K562 (cell line): ENCODE results near the gene TRDMT1. TPM values are rescaled to one million over a fixed set of nuclear protein-coding genes. Genes with fewer than 3 reads are reported as not detected.

ENCODE experiments used
- CEBPG ChIP-seq, 3 experiments: fragments of 200-800 bp in 1 of 3; sonication (Bioruptor generic) in 1 of 3; sonication (generic) in 1 of 3; formaldehyde crosslinking in 1 of 3; IDR thresholded peaks in 2 of 3; conservative IDR thresholded peaks in 1 of 3; 2 replicates each; pipeline versions ENCODE4 v1.6.1 to v1.8.0; 2016 to 2022; ENCODE audit warnings: missing compliant biosample characterization in 2 of 3, missing genetic modification characterization in 2 of 3, mild to moderate bottlenecking in 1 of 3, missing genetic modification reagents in 1 of 3
- E2F3 ChIP-seq: fragments of 250-450 bp; sonication (Bioruptor Pico); IDR thresholded peaks from 2 replicates; pipeline ENCODE4 v1.4.0; 2020; ENCODE audit warnings: mild to moderate bottlenecking
- EHMT2 ChIP-seq: fragments of 450-650 bp; IDR thresholded peaks from 2 replicates; pipeline ENCODE4 v1.6.1; 2018; ENCODE audit warnings: antibody characterized with exemption
- EP300 ChIP-seq: IDR thresholded peaks from 2 replicates; pipeline ENCODE4 v1.6.1; 2012; ENCODE audit warnings: low read length, improper control_type of control experiment
- HDAC3 ChIP-seq: fragments of 450-650 bp; IDR thresholded peaks from 2 replicates; pipeline ENCODE4 v1.6.1; 2018; ENCODE audit warnings: borderline replicate concordance, mild to moderate bottlenecking, moderate library complexity; ENCODE audit not compliant: partially characterized antibody
- HLTF ChIP-seq: fragments of 450-650 bp; IDR thresholded peaks from 2 replicates; pipeline ENCODE4 v1.6.1; 2016
- KDM5B ChIP-seq: fragments of 200-600 bp; sonication (generic); IDR thresholded peaks from 2 replicates; pipeline ENCODE4 v1.6.1; 2012; ENCODE audit warnings: low read depth, mild to moderate bottlenecking, moderate library complexity, low read length, control low read depth, inconsistent platforms; ENCODE audit not compliant: insufficient replicate concordance
- NCOA1 ChIP-seq: fragments of 450-650 bp; IDR thresholded peaks from 2 replicates; pipeline ENCODE4 v1.6.1; 2016; ENCODE audit warnings: low read depth
- SLC30A9 ChIP-seq: fragments of 250-450 bp; sonication (Bioruptor Pico); IDR thresholded peaks from 2 replicates; pipeline ENCODE4 v1.8.0; 2022; ENCODE audit warnings: mild to moderate bottlenecking, moderate library complexity
- SMARCC2 ChIP-seq: fragments of 450-650 bp; IDR thresholded peaks from 2 replicates; pipeline ENCODE4 v1.6.1; 2017; ENCODE audit warnings: antibody characterized with exemption, moderate library complexity, mild to moderate bottlenecking, low read depth
- SP2 ChIP-seq: IDR thresholded peaks from 2 replicates; pipeline ENCODE4 v1.6.1; 2011; ENCODE audit warnings: mild to moderate bottlenecking, low read depth, low read length, moderate library complexity; ENCODE audit not compliant: poor library complexity, severe bottlenecking; ENCODE audit errors: extremely low read depth
- SRSF1 ChIP-seq: fragments of 200-400 bp; formaldehyde crosslinking; IDR thresholded peaks from 2 replicates; pipeline ENCODE4 v1.6.1; 2017; ENCODE audit warnings: mild to moderate bottlenecking, low read depth, low read length, moderate library complexity
- TAL1 ChIP-seq: fragments of 450-650 bp; IDR thresholded peaks from 2 replicates; pipeline ENCODE4 v1.6.1; 2016; ENCODE audit warnings: mild to moderate bottlenecking
- polyA plus RNA-seq, 8 experiments: library from polyadenylated mRNA; depleted of rRNA in 4 of 8; stranded (reverse) in 5 of 8; unstranded in 3 of 8; fragments of >200 nt; fragmentation: Nextera tagmentation in 2 of 8; fragmentation: Illumina TruSeq in 1 of 8; extraction: Ambion mirVana in 2 of 8; extraction: Trizol in 1 of 8; gene quantifications; 2 replicates each; pipeline versions ENCODE4 v1.2.1 to v1.2.3, GENCODE V29; 2011 to 2014; ENCODE audit warnings: inconsistent platforms in 1 of 8, missing spikeins in 1 of 8
- total RNA-seq, 7 experiments: library from RNA; depleted of rRNA in 6 of 7; stranded (reverse); fragments of >200 nt in 6 of 7; fragmentation: Illumina TruSeq in 2 of 7; extraction: Trizol in 2 of 7; gene quantifications; 2 replicates each; pipeline versions ENCODE4 v1.2.1 to v1.2.3, GENCODE V29; 2011 to 2021; ENCODE audit warnings: low replicate concordance in 1 of 7
- TF ChIP-seq, protein P1 (sequence below): fragments of 450-650 bp; IDR thresholded peaks from 2 replicates; pipeline ENCODE4 v1.6.1; 2018; ENCODE audit warnings: mild to moderate bottlenecking, low read depth; ENCODE audit not compliant: partially characterized antibody
- TF ChIP-seq, protein P2 (sequence below): fragments of 150-350 bp; IDR thresholded peaks from 2 replicates; pipeline ENCODE4 v1.6.1; 2014; ENCODE audit warnings: low read depth, mild to moderate bottlenecking, low read length, borderline replicate concordance
- TF ChIP-seq, protein P3 (sequence below): sonication (generic); formaldehyde crosslinking; IDR thresholded peaks from 2 replicates; pipeline ENCODE4 v1.8.1; 2022; ENCODE audit warnings: missing genetic modification reagents

The TRDMT1 gene
- total and polyA plus RNA-seq, 9 of the 15 experiments (the other 6 are each of a cell fraction or from before 2014, with no cell fraction given), result 5.4 to 12.6 (median 9.3) TPM

DNA sequence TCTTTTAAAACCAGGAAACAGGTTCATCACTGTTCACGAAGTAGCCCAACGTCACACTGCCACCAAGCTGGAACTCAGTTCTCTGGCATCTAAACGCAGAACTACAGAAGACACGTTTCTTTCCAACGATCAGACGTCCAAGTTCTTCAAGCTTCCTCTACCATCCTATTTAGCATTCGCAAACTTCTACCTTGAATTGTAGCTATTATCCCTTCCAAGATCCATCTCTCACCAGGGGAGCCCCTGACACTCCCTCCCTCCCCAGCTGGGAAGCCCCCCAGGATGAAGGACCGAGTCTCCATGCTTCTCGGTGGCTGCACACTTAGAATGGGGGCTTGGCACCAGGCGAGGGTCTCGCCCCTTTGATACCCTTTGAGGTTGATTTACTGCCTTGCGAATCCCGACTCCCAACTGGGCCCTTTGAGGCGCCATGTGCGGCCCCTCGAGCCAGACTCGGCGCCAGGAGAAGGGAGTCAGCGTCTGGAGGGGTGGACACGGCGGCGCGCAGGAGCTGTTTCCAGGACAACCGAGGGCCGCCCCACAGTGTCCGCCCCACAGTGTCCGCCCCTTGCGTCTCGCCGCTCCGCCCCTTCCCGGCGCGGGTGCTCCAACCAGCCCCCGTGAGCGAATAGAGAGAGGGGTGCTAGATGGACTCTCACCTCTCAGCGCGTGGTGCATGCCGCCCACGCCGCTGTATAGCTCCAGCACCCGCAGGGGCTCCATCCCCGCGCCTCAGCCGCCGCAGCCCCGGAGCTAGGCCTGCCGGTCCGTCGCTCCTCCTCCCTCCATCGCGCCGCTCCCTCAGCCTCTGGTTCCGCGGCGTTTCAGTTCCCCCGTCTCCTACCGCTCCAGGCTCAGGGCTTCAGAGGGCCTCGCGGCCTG lies at the start of gene TRDMT1 (continued):
- TF ChIP-seq, protein P1, sequence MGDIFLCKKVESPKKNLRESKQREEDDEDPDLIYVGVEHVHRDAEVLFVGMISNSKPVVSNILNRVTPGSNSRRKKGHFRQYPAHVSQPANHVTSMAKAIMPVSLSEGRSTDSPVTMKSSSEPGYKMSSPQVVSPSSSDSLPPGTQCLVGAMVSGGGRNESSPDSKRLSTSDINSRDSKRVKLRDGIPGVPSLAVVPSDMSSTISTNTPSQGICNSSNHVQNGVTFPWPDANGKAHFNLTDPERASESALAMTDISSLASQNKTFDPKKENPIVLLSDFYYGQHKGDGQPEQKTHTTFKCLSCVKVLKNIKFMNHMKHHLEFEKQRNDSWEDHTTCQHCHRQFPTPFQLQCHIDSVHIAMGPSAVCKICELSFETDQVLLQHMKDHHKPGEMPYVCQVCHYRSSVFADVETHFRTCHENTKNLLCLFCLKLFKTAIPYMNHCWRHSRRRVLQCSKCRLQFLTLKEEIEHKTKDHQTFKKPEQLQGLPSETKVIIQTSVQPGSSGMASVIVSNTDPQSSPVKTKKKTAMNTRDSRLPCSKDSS, result no peak
- TF ChIP-seq HDAC3 (peak; percentile 58), CEBPG (CRISPR knock-in tag; IDR thresholded peaks at IDR 0.05) (no peak), CEBPG (tag; conservative IDR thresholded peaks at IDR 0.05 in 1 of 2, IDR thresholded peaks at IDR 0.05 in 1 of 2) (no peak), NCOA1 (peak; percentile 98), SRSF1 (no peak), EP300 (peak; percentile 3; the same call in 1 of the 2 replicates), HLTF (peak; percentile 71; the same call in 1 of the 2 replicates), E2F3 (CRISPR knock-in tag) (no peak), EHMT2 (peak; percentile 34; the same call in 1 of the 2 replicates), KDM5B (peak; percentile 82), SLC30A9 (CRISPR knock-in tag) (no peak), TAL1 (no peak), SMARCC2 (no peak), SP2 (peak; percentile 28)
- TF ChIP-seq, protein P2, sequence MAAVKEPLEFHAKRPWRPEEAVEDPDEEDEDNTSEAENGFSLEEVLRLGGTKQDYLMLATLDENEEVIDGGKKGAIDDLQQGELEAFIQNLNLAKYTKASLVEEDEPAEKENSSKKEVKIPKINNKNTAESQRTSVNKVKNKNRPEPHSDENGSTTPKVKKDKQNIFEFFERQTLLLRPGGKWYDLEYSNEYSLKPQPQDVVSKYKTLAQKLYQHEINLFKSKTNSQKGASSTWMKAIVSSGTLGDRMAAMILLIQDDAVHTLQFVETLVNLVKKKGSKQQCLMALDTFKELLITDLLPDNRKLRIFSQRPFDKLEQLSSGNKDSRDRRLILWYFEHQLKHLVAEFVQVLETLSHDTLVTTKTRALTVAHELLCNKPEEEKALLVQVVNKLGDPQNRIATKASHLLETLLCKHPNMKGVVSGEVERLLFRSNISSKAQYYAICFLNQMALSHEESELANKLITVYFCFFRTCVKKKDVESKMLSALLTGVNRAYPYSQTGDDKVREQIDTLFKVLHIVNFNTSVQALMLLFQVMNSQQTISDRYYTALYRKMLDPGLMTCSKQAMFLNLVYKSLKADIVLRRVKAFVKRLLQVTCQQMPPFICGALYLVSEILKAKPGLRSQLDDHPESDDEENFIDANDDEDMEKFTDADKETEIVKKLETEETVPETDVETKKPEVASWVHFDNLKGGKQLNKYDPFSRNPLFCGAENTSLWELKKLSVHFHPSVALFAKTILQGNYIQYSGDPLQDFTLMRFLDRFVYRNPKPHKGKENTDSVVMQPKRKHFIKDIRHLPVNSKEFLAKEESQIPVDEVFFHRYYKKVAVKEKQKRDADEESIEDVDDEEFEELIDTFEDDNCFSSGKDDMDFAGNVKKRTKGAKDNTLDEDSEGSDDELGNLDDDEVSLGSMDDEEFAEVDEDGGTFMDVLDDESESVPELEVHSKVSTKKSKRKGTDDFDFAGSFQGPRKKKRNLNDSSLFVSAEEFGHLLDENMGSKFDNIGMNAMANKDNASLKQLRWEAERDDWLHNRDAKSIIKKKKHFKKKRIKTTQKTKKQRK, result no peak
- TF ChIP-seq, protein P3, sequence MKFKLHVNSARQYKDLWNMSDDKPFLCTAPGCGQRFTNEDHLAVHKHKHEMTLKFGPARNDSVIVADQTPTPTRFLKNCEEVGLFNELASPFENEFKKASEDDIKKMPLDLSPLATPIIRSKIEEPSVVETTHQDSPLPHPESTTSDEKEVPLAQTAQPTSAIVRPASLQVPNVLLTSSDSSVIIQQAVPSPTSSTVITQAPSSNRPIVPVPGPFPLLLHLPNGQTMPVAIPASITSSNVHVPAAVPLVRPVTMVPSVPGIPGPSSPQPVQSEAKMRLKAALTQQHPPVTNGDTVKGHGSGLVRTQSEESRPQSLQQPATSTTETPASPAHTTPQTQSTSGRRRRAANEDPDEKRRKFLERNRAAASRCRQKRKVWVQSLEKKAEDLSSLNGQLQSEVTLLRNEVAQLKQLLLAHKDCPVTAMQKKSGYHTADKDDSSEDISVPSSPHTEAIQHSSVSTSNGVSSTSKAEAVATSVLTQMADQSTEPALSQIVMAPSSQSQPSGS, result no peak
